ENCODE data around the gene CREBBP. TPM values are rescaled to one million over a fixed set of nuclear protein-coding genes. Genes with fewer than 3 reads are reported as not detected.

The CREBBP gene
- total and polyA plus RNA-seq, 10 donors: 5.8 to 153 (median 99.9) TPM

GRCh38 chr16:3920206-3920605 lies 39.7 kb upstream of the CREBBP start:
- Histone ChIP-seq H3K27ac (no peak overlapping the region), H3K27me3 (replicated peaks in 1 of 7) (peaks cover 0 to 26% (median 0%) of the 10 kb centered on the region in 7 donors), H3K4me3 (no peak overlapping the region), H3K9me3 (peaks cover 0 to 33% (median 24%) of the 10 kb centered on the region in 8 donors), H3K4me1 (no peaks in the 10 kb centered on the region), H3K36me3 (no peaks in the 10 kb centered on the region)
- TF ChIP-seq CTCF (IDR thresholded peaks at IDR 0.05 in 8 of 11, conservative IDR thresholded peaks at IDR 0.05 in 3 of 11) (no peak), POLR2AphosphoS5 (IDR thresholded peaks at IDR 0.05) (no peak)
- 59 to 91% (median 86%) methylated on average over 3 to 8 of the region's 8 CpGs for WGBS, 5 donors
- peak; percentile 51 for DNase-seq
- intact Hi-C loops (cut with DNase I; ENCODE audit: low total_unique reads): no loop called here

GRCh38 chr16:3919413-3919812 lies 38.9 kb upstream of the CREBBP start:
- H3K9me3 ChIP-seq: peaks cover 0 to 33% (median 24%) of the 10 kb centered on the region in 8 donors
- TF ChIP-seq POLR2AphosphoS5 (IDR thresholded peaks at IDR 0.05): no peak
- TF ChIP-seq CTCF (IDR thresholded peaks at IDR 0.05 in 8 of 11, conservative IDR thresholded peaks at IDR 0.05 in 3 of 11): no peak
- TF ChIP-seq POLR2A (IDR thresholded peaks at IDR 0.05): no peak
- WGBS, 5 donors: 78 to 89% (median 79%) methylated on average over 6 of the region's 6 CpGs
- no peak overlapping the region for H3K27ac ChIP-seq
- intact Hi-C loops (cut with DNase I; ENCODE audit: low total_unique reads): no loop called here
- H3K4me1 ChIP-seq: no peaks in the 10 kb centered on the region
- H3K27me3 ChIP-seq (replicated peaks in 1 of 7): peaks cover 0 to 26% (median 0%) of the 10 kb centered on the region in 7 donors
- DNase-seq: peak; percentile 13
- H3K4me3 ChIP-seq: no peak overlapping the region
- H3K36me3 ChIP-seq: no peaks in the 10 kb centered on the region

GRCh38 chr16:3915426-3916260 lies 35.1 kb upstream of the CREBBP start:
- Histone ChIP-seq H3K36me3 (no peaks in the 10 kb centered on the region), H3K27me3 (replicated peaks in 1 of 7) (peaks cover 0 to 11% (median 0%) of the 10 kb centered on the region in 7 donors), H3K4me3 (no peak overlapping the region), H3K9me3 (peaks cover 0 to 33% (median 24%) of the 10 kb centered on the region in 8 donors), H3K27ac (no peak overlapping the region), H3K4me1 (no peaks in the 10 kb centered on the region)
- intact Hi-C loops (cut with DNase I; ENCODE audit: low total_unique reads): no loop called here
- 77 to 95% (median 90%) methylated on average over 13 to 17 of the region's 17 CpGs for WGBS, 5 donors
- DNase-seq: no peak
- TF ChIP-seq CTCF (IDR thresholded peaks at IDR 0.05 in 8 of 11, conservative IDR thresholded peaks at IDR 0.05 in 3 of 11) (no peak), POLR2A (IDR thresholded peaks at IDR 0.05) (no peak), POLR2AphosphoS5 (IDR thresholded peaks at IDR 0.05) (no peak)

- H3K27me3 ChIP-seq (replicated peaks in 1 of 7): peaks cover 0 to 5% (median 0%) of the 10 kb centered on the region in 7 donors
- intact Hi-C loops (cut with DNase I; ENCODE audit: low total_unique reads): no loop called here
- no peak for DNase-seq
- H3K9me3 ChIP-seq: peaks cover 0 to 13% (median 7%) of the 10 kb centered on the region in 8 donors
- no peak overlapping the region for H3K27ac ChIP-seq
- no peak for TF ChIP-seq CTCF (IDR thresholded peaks at IDR 0.05 in 8 of 11, conservative IDR thresholded peaks at IDR 0.05 in 3 of 11)
- no peak for TF ChIP-seq POLR2AphosphoS5 (IDR thresholded peaks at IDR 0.05)
- no peak for TF ChIP-seq POLR2A (IDR thresholded peaks at IDR 0.05)
- no peak overlapping the region for H3K4me3 ChIP-seq
- WGBS, 5 donors: 72 to 88% (median 78%) methylated on average over 5 to 6 of the region's 6 CpGs
- no peaks in the 10 kb centered on the region for H3K36me3 ChIP-seq
- no peaks in the 10 kb centered on the region for H3K4me1 ChIP-seq
Measured at GRCh38 chr16:3912897-3913296, 32.4 kb upstream of the CREBBP start.
